SH-SY5Y (cell line): Measurements from ENCODE around the gene LAMC3.

Source experiments
- GATA2 ChIP-seq: IDR thresholded peaks from 2 replicates; pipeline ENCODE4 v1.6.1; 2011; ENCODE audit warnings: mild to moderate bottlenecking, low read depth, low read length
- GATA3 ChIP-seq: IDR thresholded peaks from 2 replicates; pipeline ENCODE4 v1.6.1; 2011; ENCODE audit warnings: low read depth, mild to moderate bottlenecking, low read length, moderate library complexity

DNA sequence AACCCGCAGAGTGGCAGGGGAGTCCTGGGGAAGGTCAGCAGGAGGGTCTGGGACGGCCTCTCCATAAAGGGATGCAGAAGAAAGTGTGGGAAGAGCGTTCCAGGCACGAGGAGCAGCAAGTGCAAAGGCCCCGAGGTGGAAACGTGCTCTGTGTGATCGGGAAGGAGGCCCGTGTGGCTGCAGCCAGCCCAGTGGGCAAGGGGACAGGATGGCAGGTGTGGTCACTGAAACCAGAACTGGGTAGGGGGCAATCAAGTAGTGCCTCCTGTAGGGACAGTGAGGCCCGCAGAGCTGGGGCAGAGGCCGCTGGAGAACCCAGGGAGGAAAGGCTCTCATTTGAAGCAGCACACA is 16.3 kb upstream of the LAMC3 start:
- TF ChIP-seq GATA2: no peak
- no peak for TF ChIP-seq GATA3
